Central memory CD4-positive, alpha-beta T cell (primary cell): ENCODE measurements around the gene SCN10A.

Experiments
- DNase-seq: peaks from one replicate; pipeline ENCODE4 v3.0.0; 2022

Gene SCN10A

DNA sequence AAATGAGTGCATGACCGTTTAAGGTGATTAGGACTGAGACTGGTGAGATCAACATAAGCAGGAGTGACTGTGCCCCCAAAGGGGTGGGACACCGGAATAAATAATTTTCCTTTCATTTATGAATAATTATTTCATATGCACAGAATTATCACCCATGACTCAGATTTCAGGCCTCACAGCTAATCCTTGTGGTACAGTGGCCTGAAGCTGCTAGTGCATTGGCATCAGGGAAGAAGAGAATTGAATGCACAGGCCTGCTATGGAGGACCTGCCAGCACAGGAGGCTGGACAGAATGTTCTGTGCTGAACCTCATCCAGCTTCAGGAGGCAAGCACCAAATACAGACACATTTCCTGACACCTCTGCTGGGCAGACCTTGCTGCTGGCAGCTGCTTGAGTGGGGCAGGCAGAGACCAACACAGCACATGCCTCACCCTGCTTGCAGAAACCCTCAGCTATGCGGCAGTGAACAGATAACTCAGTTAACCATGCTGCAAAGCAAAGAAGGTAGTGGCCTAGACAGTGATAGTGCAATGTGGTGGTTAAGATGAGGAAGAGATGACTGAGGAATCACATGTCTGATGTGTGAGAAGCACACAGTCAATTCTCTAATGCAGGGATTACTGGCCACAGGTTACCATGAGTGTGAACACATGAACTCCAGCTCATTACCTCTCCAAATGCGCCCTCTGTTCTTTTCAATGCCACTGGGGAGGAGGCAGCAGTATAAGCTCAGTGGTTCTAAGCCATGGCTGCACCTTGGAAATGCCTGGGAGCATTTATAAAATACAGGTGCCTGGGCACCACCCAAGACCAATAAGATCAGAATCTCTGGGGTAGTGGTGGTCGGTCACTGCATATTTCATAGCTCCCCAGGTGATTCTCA is 98.4 kb downstream of the SCN10A start:
- no peak for DNase-seq

DNA sequence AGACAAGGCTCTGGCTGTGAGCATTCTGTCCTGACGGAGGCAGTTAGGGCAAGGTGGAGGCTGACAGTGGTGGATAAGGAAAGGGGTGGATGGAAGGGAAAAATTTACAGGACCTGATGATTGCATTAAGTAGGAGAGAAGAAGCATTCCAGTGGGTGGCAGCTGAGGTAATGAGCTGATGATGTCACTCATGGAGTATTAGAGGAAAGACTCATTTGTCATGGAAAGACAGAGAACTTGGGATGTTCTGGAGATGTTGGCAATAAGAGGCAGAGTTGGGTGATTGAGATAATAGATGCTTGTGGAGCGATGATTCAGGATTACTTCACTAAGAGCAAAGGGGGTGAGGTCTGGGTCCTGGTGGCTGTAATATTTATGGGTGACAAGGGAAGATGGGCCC is 102.9 kb downstream of the SCN10A start:
- DNase-seq = no peak

DNA sequence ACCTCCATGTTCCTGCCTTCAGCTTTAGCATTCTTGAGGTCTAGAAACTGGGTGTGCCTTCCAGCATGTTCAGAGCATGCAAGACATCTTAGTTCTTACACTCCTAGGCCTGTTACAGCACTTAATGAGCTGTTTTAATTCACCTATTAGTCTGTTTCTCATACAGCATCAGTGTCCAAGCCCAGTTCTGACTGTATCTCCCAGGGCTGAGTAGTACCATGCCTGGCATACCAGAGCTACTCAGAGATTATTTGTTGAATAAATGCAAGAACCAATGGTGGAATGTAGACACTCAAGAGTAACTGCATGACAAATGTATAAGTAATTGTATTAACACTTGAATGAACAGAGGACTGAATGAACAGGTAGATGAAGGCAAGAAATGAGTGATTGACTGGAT is 104.7 kb downstream of the SCN10A start:
- DNase-seq = no peak

DNA sequence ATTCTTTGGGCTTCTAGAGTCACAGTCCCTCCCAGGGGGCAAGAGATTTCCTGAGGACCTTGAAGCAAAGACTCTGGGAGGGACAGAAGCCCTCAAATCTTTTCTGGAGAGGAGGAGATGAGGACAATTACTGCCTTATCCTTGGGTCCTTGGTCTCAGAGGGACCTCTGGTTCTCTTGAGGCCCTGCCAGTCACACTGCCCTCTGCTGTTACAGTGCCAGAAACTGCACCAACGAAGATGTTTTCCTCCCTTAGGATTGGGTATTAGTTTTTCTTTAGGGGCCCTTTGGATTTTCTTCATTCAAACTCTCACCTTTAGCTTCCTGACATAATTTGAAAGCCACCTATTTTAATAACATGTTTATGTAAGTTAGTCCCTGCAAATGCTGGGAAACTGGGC is 108.3 kb downstream of the SCN10A start:
- no peak for DNase-seq

DNA sequence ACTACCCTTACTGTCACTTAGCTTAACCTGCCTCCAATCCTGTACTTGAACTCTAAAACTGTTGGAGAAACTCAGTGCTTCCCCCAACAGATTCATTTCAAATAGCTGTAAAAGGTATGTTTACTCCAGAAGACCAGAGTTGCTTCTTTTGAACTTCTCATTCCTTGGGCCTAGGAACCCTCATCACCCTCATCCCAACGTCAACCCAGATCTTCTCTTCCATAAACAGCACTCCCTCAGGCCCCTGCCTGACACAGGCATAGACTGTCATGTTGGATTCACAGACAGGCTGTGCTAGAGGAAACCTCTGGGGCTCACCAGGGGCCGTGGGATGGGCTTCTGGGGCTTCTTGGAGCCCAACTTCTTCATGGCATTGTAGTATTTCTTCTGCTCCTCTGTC is 109.1 kb downstream of the SCN10A start:
- no peak for DNase-seq

DNA sequence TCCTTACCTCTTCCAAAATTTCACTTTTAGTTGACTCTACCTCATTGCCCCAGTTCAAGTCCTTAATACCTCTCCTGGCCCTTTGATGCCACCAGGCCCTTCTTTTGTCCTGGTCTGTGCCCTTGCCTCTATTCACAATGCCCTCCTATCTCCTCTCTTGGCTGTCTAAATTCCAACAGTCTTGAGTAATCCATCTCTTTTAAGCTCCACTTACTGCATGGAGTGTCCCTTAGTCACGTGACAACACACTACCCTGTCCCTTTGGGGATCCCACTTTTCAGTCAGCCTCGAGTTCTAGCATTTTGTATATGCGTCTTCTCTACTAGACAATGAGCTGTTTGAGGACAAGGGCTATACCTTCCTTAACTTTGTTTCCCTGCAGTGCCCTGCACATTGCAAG is 113.8 kb downstream of the SCN10A start:
- DNase-seq = no peak

DNA sequence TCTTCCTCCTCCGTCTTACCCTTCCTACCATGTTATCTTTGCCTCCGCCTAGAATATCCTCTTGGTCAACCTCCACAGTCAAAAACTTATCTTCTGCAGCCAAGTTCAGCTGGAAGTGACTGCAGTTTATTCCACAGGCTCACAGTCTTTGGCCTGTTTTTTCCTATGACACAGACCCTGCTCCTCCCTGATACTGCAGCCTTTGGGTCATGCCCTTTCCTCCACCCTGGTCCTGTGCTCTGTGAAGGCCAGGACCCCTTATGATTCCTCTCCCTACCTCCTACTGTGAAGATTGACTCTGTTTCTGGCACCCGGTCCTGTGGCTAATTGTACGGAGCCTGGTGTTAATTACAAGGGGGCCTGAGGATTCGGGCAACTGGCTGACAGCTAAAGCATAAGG is 117.3 kb downstream of the SCN10A start:
- DNase-seq = no peak

DNA sequence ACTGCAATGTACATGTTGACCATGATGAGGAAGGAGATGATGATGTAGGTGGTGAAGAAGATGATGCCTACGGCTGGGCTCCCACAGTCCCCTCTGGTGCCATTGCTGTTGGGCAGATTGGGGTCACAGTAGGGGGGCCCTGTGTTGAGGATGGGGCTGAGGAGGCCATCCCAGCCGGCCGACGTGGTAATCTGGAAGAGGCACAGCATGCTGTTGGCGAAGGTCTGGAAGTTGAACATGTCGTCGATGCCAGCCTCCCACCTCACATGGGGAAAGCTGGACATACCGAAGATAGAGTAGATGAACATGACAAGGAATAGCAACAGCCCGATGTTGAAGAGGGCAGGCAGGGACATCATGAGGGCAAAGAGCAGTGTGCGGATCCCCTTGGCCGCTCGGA is 118.0 kb downstream of the SCN10A start:
- no peak for DNase-seq

DNA sequence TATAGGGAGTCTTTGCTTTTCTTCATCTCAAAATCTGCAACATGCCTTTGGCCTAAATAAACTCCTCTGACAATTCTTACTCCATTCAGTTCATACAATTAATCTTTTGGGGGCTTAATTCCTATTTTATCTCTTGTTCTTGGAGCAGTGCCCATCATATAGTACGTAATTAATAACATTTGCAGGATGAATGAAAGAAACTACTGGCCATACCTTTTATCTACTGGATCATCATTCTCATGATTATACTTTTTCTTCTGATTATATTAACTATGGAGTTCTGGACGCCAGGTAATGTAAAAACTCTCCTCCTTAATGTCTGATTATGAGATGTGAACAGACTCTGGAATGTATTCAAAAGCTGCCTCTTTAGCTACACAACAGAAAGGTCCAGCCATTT is 120.0 kb downstream of the SCN10A start:
- no peak for DNase-seq

DNA sequence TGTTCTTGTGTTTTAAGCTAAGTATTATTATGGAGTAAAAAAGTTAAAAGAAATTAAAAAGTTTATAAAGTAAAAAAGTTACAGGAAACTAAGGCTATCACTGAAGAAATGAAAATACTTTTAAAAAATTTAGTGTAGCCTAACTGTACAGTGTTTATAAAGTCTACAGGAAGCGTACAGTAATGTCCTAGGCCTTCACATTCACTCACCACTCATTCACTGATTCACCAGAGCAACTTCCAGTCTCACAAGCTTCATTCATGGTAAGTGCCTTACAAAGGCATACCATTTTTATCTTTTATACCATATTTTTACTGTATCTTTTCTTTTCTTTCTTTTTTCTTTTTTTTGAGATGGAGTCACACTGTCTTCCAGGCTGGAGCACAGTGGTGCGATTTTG is 125.8 kb downstream of the SCN10A start:
- no peak for DNase-seq

DNA sequence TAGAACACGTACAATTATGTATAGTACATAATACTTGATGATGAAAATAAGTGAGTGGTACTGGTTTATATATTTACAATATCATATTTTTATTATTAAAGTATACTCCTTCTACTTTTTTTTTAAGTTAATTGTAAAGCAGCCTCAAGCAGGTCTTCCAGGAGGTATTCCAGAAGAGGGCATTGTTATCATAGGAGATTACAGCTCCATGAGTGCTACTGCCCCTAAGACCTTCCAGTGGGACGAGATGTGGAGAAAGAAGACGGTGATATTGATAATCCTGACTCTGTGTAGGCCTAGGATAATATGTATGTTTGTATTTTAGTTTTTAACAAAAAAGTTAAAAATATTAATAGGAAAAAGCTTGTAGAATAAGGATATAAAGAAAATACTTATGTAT is 126.2 kb downstream of the SCN10A start:
- DNase-seq = no peak

DNA sequence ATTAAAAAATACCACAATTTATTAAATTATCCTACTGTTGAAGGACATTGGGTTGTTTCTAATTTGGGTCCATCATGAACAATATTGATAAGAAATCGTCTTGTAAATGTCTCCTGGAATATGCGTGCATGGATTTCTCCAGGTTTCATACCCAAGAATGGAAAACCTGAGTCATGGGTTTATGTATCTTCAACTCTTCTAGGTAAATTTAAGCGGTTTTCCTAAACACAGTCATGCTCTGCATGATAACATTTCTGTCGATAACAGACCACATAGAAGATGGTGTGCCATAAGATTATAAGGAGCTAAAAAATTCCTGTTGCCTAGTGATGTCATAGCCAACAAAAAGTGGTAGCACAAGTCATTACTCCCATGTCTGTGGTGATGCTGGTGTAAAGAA is 126.7 kb downstream of the SCN10A start:
- DNase-seq = no peak

DNA sequence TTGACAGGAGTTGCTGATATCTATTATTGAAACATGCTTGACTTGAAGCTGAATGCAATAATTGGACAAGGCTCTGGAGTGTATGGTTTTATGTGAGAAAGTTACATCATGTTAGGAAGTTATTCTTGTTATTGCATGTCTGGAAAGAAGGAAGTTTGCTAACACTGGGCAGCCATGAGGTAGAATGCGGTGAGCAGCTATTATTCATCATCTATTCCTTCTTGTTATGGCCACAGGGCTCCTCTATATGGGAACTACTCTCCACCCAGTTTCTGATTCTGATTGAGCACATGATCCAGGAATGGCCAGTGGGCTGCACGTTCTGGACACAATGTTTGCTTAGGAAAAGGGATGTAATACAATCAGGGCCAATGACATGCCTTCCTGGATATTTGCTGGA is 128.7 kb downstream of the SCN10A start:
- DNase-seq = no peak

DNA sequence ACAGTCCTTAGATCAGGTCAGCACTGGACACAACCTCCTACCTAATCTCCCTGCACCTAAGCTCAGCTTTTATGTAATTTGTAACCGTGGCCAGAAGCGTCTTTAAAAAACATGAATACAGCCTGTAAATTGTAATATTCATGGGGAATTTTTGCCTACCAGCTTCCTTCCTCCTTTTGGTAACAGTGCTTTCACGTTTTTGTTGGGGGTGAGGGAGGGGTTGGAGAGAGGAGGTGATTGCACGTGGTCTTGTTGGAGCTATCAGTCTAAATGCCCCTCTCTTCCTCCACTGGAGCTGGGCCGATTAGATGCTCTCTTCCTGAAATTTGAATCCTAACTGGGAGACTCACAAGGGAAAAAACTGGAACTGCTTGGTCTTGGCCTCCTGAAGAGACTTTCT is 131.5 kb downstream of the SCN10A start:
- no peak for DNase-seq

DNA sequence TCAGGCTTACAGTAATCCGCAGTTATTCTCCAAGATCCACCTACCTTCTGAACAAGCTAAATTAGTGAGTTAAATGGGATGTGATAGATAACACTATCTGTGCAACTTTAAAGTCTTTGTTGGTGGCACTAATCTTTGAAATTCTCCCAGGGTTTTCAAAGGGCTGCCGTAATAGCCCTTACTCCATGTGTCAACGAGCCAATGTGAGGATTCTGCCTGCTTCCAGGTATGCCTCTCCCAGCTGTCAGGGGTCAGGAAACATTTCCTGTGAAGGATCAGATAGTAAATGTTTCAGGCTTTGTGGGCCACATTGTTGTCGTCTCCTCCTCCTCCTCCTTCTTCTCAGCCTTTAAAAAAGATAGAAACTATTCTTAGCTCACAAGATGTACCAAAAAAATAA is 146.3 kb downstream of the SCN10A start:
- no peak for DNase-seq

DNA sequence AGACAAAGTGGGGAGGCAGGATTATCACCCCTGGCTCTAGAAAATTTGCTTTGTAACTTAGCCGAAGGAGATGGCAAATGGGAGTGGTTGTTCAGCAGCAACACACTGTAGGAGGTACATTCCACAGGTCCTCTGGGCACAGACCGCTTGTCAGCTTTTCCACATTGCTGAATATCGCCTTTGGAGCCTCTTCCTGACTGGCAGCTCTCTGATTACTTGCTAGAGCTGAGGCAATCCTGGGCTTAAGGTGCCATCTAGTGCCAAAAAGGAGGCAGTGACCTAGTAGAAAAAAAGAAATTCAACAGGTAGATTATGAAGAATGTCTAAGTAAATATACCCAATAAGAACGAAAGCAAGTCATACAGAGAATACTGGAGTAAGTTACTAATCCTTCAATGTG is 153.5 kb downstream of the SCN10A start:
- no peak for DNase-seq

DNA sequence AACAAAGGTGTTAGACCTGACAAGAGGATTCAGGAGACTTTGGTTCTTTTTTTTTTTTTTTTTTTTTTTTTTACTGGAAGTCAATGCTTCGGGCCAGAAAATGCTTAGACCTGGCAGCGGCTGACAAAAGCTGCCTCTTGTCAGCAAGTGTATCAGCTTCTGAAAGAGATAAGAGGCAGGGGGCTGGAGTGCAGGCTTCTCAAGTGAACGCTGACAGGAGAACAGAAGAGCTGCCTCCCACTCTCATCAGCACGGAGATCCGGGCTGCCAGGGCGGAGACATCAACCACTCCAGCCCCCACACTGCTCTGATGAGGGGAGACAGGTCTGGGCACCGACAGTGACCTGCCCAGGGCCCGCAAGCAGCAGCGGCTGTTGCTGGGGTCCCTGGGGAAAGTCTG is 157.2 kb downstream of the SCN10A start:
- DNase-seq = no peak

DNA sequence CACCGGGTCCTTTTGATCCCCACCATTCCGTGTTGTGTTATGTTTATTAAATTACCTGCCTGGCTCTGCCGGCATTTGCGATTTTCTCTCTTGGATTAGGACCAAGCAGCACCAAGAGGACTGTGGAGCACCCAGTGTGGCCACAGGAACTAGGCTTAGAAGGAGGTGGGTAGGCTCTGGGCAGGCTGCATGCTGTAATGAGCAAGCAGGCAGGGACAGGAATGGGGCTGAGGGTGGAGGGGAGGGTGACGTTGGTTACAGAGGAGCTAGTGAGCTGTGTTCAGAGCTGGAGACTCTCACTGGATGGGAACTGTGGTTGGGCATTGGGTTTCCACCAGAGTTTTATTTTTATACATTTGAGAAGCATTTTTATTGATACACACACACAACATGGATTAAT is 158.6 kb downstream of the SCN10A start:
- no peak for DNase-seq

DNA sequence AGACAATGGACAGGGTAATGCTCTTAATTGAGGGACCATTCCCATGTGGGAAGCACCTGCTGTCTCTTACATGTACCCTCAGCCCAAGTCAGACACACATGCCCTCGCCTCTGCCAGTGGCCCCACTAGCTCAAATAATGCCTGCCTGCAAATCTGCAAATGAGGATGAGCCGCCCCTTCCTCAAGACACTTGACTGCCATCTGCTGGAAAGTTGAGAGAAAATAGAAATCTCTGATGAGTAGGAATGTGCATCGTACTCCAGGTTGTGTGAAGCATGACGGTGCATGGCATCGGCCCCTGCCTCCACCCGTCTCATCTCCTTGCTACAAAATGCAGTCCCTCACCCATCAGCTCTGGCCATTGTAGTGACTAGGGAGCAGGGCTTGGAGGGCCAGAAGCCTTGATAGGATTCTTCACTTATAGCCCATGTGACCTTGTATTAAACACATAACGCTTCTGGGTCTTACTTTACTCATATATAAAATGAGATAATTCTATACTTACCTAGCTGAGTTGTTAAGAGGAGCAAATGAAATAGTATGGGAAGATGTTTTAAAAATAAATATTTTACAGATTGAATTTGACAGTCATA is 160.2 kb downstream of the SCN10A start:
- peak; percentile 22 for DNase-seq

DNA sequence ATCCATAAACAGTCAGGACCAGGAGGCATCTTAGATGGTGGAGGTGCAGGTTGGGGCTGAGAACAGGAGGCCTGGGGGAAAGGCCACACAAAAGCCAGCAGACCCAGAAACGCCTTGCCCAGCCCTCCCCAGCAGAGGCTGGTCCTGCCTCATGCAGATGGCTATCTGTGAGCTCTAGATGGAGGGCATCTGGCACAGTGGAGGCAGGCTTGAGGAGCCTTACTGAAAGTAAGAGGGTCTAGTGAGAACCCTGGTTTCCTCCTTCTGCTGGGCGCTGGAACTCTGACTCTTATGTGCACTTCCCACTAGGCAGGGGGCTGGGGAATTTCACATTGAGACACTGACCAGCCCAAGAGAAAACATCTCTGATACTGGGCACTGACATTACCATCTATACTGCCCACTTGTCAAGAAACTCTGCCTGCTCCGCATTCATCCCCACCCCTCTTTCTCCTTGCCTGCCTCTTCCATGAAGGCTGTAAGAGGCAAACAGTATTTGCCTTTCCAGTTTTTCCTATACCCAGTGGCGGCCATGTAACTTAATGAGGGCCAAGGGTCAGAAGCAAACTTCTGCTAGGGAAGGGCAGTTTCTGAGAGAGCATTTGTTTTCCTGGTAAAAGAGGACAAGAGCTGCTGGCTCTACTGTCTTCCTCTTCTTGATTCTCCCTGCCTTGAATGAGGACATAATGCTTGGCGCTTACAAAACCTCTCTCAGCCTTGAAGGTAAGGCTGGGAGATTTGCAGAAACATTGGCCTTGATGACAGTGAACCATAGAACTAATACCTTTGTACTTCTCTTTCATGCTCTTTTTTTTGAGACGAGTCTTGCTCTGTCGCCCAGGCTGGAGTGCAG is 162.1 kb downstream of the SCN10A start:
- DNase-seq = no peak

DNA sequence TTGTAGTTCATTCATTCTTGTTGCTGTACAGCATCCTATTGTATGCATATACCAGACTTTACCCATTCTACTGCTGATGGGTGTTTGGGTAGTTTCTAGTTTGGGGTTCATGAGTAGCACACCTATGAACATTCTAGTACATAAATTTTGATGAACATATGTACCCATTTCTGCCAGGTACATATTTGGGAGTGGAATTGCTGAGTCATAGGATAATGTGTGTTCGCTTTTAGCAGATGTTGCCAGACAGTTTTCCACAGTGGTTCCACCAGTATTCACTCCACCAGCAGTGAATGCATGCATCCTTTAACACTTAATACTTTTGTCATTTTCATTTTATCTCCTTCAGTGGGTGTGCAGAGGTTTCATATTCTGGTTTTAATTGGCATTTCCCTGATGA is 163.1 kb downstream of the SCN10A start:
- no peak for DNase-seq

DNA sequence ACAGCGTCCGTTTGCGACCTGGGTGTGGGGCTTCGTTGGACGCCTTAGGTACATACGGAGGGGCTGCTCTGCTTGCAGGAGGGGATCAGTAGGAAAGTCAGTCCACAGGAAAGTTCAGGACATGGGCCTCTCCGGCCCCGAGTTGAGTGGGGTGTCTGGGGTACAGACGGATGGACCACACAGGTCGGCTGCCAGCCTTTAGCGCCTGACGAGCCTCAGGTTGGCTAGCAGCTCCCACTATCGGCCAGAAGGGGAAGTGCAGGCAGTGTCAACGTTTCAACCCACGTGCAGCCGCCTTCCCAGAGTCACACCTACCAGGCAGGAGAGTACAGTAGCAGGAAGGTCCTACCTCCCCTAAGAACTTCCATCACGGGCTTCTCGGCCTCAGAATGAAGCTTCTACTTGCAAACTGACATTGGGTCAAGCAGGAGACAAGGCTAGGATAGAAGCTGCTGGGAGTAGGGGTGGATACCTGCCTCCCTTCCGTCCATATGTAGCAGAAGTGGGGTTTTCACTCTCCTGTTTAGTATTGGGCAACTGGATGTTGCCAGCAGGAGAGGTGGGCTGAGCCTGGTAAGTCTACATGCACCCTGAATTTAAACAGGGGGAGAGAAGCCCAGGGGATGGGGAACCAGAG is 164.7 kb downstream of the SCN10A start:
- DNase-seq = peak; percentile 59

DNA sequence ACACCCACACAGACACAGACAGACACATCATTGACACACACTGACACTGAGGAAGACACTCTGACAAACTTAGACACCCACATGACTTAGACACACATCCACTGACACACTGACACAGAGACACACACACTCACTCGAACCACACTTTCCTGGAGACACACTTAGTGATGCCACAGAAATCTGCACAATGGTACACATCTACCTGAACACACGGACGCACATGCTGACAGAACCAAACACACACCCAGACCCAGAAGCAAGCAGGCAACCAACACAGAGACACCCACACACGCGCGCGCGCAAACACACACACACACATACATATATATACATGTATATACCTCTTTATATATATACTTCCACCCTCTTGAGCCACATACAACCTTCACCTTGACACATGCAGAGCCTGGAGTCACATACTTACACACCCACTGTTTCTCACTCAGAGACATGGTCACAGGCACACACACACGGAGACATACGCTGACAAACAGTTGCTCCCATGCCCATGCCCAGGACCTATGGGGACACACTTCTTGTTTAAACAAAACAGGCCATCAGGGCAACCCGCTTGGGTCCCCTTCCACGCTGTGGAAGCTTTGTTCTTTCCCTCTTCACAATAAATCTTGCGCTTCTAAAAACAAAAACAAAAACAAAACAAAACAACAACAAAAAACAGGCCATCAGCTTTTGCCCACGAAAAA is 165.6 kb downstream of the SCN10A start:
- peak; percentile 15 for DNase-seq
